K562 (cell line): Measurements from ENCODE around the gene AGK.

Experiments used
- CBFB ChIP-seq: sonication (generic); formaldehyde crosslinking; IDR thresholded peaks from 2 replicates; pipeline ENCODE4 v1.4.0; 2020; ENCODE audit warnings: mild to moderate bottlenecking, missing genetic modification reagents
- EZH2 ChIP-seq: IDR thresholded peaks from 2 replicates; pipeline ENCODE4 v1.6.1; 2012; ENCODE audit warnings: low read depth, mild to moderate bottlenecking, inconsistent platforms, low read length, borderline replicate concordance
- L3MBTL2 ChIP-seq: fragments of 450-650 bp; IDR thresholded peaks from 2 replicates; pipeline ENCODE4 v1.6.1; 2016; ENCODE audit warnings: mild to moderate bottlenecking, moderate library complexity
- PHF21A ChIP-seq: fragments of 450-650 bp; IDR thresholded peaks from 2 replicates; pipeline ENCODE4 v1.6.1; 2017; ENCODE audit warnings: low read depth, borderline replicate concordance
- POLR2AphosphoS5 ChIP-seq: IDR thresholded peaks from 2 replicates; pipeline ENCODE4 v1.6.1; 2011; ENCODE audit warnings: mild to moderate bottlenecking, low read depth, low read length, moderate library complexity; ENCODE audit not compliant: control insufficient read depth, insufficient read depth
- SIN3A ChIP-seq, 2 experiments: fragments of 150-350 bp in 1 of 2; IDR thresholded peaks; 2 replicates each; pipeline ENCODE4 v1.6.1; 2011 to 2016; ENCODE audit warnings: borderline replicate concordance in 2 of 2, low read depth in 2 of 2, low read length in 2 of 2, mild to moderate bottlenecking in 2 of 2, moderate library complexity in 2 of 2; ENCODE audit not compliant: control insufficient read depth in 1 of 2
- TARDBP ChIP-seq: fragments of 450-650 bp; IDR thresholded peaks from 2 replicates; pipeline ENCODE4 v1.6.1; 2016
- ZNF140 ChIP-seq: fragments of 250-450 bp; sonication (Bioruptor Pico); IDR thresholded peaks from 2 replicates; pipeline ENCODE4 v1.8.0; 2021; ENCODE audit warnings: moderate library complexity, mild to moderate bottlenecking, inconsistent platforms

- TF ChIP-seq SIN3A (IDR thresholded peaks at IDR 0.05; ENCODE audit: borderline replicate concordance in 2 of 2, control insufficient read depth in 1 of 2, low read depth in 2 of 2, low read length in 2 of 2) (no peak), TARDBP (no peak), PHF21A (no peak), ZNF140 (no peak), EZH2 (no peak), L3MBTL2 (no peak), POLR2AphosphoS5 (no peak), CBFB (CRISPR knock-in tag) (no peak)
Measured at GRCh38 chr7:141577043-141577839, 26.0 kb downstream of the AGK start.
